SH-SY5Y (cell line): Measurements from ENCODE around the gene ADGRE2.

Experiments used
- GATA2 ChIP-seq: IDR thresholded peaks from 2 replicates; pipeline ENCODE4 v1.6.1; 2011; ENCODE audit warnings: mild to moderate bottlenecking, low read depth, low read length
- GATA3 ChIP-seq: IDR thresholded peaks from 2 replicates; pipeline ENCODE4 v1.6.1; 2011; ENCODE audit warnings: low read depth, mild to moderate bottlenecking, low read length, moderate library complexity

DNA sequence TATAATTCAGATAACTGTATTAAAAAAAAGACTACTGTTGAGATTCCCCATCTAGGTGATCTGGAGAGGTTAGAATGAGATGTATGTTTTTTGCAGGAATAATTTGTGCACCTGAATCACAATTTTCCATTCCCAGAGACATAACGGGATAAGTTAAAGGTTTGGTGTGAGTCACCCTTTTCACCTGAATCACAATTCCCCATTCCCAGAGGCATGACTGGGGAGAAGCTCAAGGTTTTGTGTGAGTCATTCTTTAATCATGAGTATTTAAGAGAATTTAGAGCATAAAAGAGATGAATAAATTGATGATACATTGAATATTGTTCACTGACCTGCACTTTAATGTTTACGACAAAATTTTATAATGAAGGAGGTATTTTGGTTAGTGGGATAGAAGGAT lies 47.6 kb upstream of the ADGRE2 start:
- no peak for TF ChIP-seq GATA3
- TF ChIP-seq GATA2 = no peak
